Effector memory CD8-positive, alpha-beta T cell (primary cell): ENCODE measurements around the gene PLOD3.
"Not testable (repeated sequence)": the region's sequence is repeated elsewhere in the genome, so short reads cannot be mapped to it uniquely, and the experiment has no call there.

Source experiments
- ATAC-seq: fragments of 150-1000 bp; cut with Tn5 transposase; replicated peaks from 2 replicates; pipeline ENCODE4 v1.10.0; 2021; ENCODE audit warnings: mild to moderate bottlenecking, moderate library complexity
- DNase-seq, 3 experiments: peaks; one replicate each; pipeline ENCODE4 v3.0.0; 2021
- H3K27ac Mint-ChIP-seq, 2 donors: one replicate each; pipeline ENCODE4 v1.8.0; 2022; ENCODE audit warnings: mild to moderate bottlenecking in 2 of 2, mixed read lengths in 2 of 2, moderate library complexity in 2 of 2
- H3K27me3 Mint-ChIP-seq, 2 donors: one replicate each; pipeline ENCODE4 v1.8.0; 2022; ENCODE audit warnings: mixed read lengths in 2 of 2
- H3K36me3 Mint-ChIP-seq: one replicate; pipeline ENCODE4 v1.8.0; 2022; ENCODE audit warnings: mild to moderate bottlenecking, moderate library complexity, mixed read lengths; ENCODE audit not compliant: insufficient read depth
- H3K4me1 Mint-ChIP-seq, 2 donors: one replicate each; pipeline ENCODE4 v1.8.0; 2022; ENCODE audit warnings: low read depth in 2 of 2, mixed read lengths in 2 of 2
- H3K4me3 Mint-ChIP-seq, 2 donors: one replicate each; pipeline ENCODE4 v1.8.0; 2022; ENCODE audit warnings: mild to moderate bottlenecking in 2 of 2, mixed read lengths in 2 of 2, moderate library complexity in 2 of 2
- H3K9me3 Mint-ChIP-seq, 2 donors: one replicate each; pipeline ENCODE4 v1.8.0; 2022; ENCODE audit warnings: mixed read lengths in 2 of 2

PLOD3 gene

GRCh38 chr7:101212014-101212413 is 5.4 kb downstream of the PLOD3 start:
- H3K27me3 Mint-ChIP-seq: no peaks in the 10 kb centered on the region
- H3K36me3 Mint-ChIP-seq: peaks cover 35% of the 10 kb centered on the region
- ATAC-seq: no peak
- no peak overlapping the region for H3K4me3 Mint-ChIP-seq
- peaks cover 7 to 11% of the 10 kb centered on the region in 2 donors for H3K4me1 Mint-ChIP-seq
- no peak for DNase-seq
- no peak overlapping the region for H3K27ac Mint-ChIP-seq
- no peaks in the 10 kb centered on the region for H3K9me3 Mint-ChIP-seq

GRCh38 chr7:101211501-101211900 is 5.9 kb downstream of the PLOD3 start:
- no peak for ATAC-seq

GRCh38 chr7:101210143-101210542 is 7.2 kb downstream of the PLOD3 start:
- H3K9me3 Mint-ChIP-seq: no peaks in the 10 kb centered on the region
- ATAC-seq (no peak), DNase-seq (no peak)
- H3K27ac Mint-ChIP-seq: no peak overlapping the region
- H3K4me1 Mint-ChIP-seq: peaks cover 0 to 2% of the 10 kb centered on the region in 2 donors
- H3K36me3 Mint-ChIP-seq: peaks cover 27% of the 10 kb centered on the region
- H3K4me3 Mint-ChIP-seq: no peak overlapping the region
- H3K27me3 Mint-ChIP-seq: no peaks in the 10 kb centered on the region

More at GRCh38 chr7:101211501-101211900, 5.9 kb downstream of the PLOD3 start:
- DNase-seq: no peak
- no peaks in the 10 kb centered on the region for H3K27me3 Mint-ChIP-seq
- no peaks in the 10 kb centered on the region for H3K9me3 Mint-ChIP-seq
- peaks cover 5 to 7% of the 10 kb centered on the region in 2 donors for H3K4me1 Mint-ChIP-seq
- no peak overlapping the region for H3K4me3 Mint-ChIP-seq
- H3K27ac Mint-ChIP-seq: no peak overlapping the region
- H3K36me3 Mint-ChIP-seq: peaks cover 33% of the 10 kb centered on the region

GRCh38 chr7:101208794-101209193 is 8.6 kb downstream of the PLOD3 start:
- Mint-ChIP-seq H3K9me3 (no peaks in the 10 kb centered on the region), H3K4me1 (peaks cover 0 to 4% of the 10 kb centered on the region in 2 donors), H3K27me3 (no peaks in the 10 kb centered on the region), H3K36me3 (peaks cover 25% of the 10 kb centered on the region), H3K27ac (no peak overlapping the region), H3K4me3 (no peak overlapping the region)
- DNase-seq: no peak
- ATAC-seq: no peak

GRCh38 chr7:101207459-101207858 is 9.9 kb downstream of the PLOD3 start:
- Mint-ChIP-seq H3K4me3 (no peak overlapping the region), H3K4me1 (peaks cover 0 to 5% of the 10 kb centered on the region in 2 donors), H3K36me3 (peaks cover 21% of the 10 kb centered on the region), H3K27me3 (peaks cover 8 to 10% of the 10 kb centered on the region in 2 donors), H3K27ac (no peak overlapping the region), H3K9me3 (no peaks in the 10 kb centered on the region)
- DNase-seq (no peak), ATAC-seq (no peak)

- Mint-ChIP-seq H3K4me1 (peaks cover 0 to 5% of the 10 kb centered on the region in 2 donors), H3K9me3 (no peaks in the 10 kb centered on the region), H3K4me3 (no peak overlapping the region), H3K27me3 (peaks cover 12 to 18% of the 10 kb centered on the region in 2 donors), H3K27ac (no peak overlapping the region), H3K36me3 (peaks cover 21% of the 10 kb centered on the region)
- DNase-seq (no peak), ATAC-seq (no peak)
Observed at GRCh38 chr7:101206665-101207042, 10.7 kb downstream of the PLOD3 start.

GRCh38 chr7:101205901-101206664 is 11.3 kb downstream of the PLOD3 start:
- Mint-ChIP-seq H3K9me3 (no peaks in the 10 kb centered on the region), H3K4me1 (peaks cover 0 to 5% of the 10 kb centered on the region in 2 donors), H3K36me3 (peaks cover 21% of the 10 kb centered on the region), H3K27me3 (peaks cover 17 to 23% of the 10 kb centered on the region in 2 donors), H3K4me3 (no peak overlapping the region), H3K27ac (no peak overlapping the region)
- ATAC-seq (no peak), DNase-seq (no peak)

- Mint-ChIP-seq H3K4me3 (peak overlapping the region in 1 of 2 donors; percentile 5), H3K27ac (peak overlapping the region in 1 of 2 donors; percentile 15), H3K27me3 (peaks cover 29 to 42% of the 10 kb centered on the region in 2 donors)
- DNase-seq, H3K4me1 Mint-ChIP-seq, H3K9me3 Mint-ChIP-seq, H3K36me3 Mint-ChIP-seq, ATAC-seq: not testable (repeated sequence)
Observed at GRCh38 chr7:101203740-101204738, 13.3 kb downstream of the PLOD3 start.

GRCh38 chr7:101202603-101202918 is 14.8 kb downstream of the PLOD3 start:
- H3K4me1 Mint-ChIP-seq: peaks cover 0 to 10% of the 10 kb centered on the region in 2 donors
- H3K9me3 Mint-ChIP-seq: no peaks in the 10 kb centered on the region
- no peak for DNase-seq
- H3K36me3 Mint-ChIP-seq: no peaks in the 10 kb centered on the region
- no peak for ATAC-seq
- H3K27ac Mint-ChIP-seq: no peak overlapping the region
- peak overlapping the region; percentile 13 to 18 for H3K4me3 Mint-ChIP-seq
- H3K27me3 Mint-ChIP-seq: peaks cover 29 to 51% of the 10 kb centered on the region in 2 donors

- H3K4me1 Mint-ChIP-seq: peaks cover 0 to 10% of the 10 kb centered on the region in 2 donors
- H3K27ac Mint-ChIP-seq: no peak overlapping the region
- no peaks in the 10 kb centered on the region for H3K9me3 Mint-ChIP-seq
- no peaks in the 10 kb centered on the region for H3K36me3 Mint-ChIP-seq
- ATAC-seq (peak; percentile 41), DNase-seq (no peak)
- peaks cover 29 to 51% of the 10 kb centered on the region in 2 donors for H3K27me3 Mint-ChIP-seq
- peak overlapping the region; percentile 27 to 63 for H3K4me3 Mint-ChIP-seq
Observed at GRCh38 chr7:101201695-101202602, 15.4 kb downstream of the PLOD3 start.

GRCh38 chr7:101200862-101201599 is 16.4 kb downstream of the PLOD3 start, which contains the start of gene MOGAT3:
Gene MOGAT3 (minus strand): TSS chr7:101201036. CDS start chr7:101200854, 182 bp downstream.
- peak within 1 kb of the TSS; percentile 32 to 63 for H3K4me3 Mint-ChIP-seq
- peaks cover 0 to 7% of the 10 kb centered on the region in 2 donors for H3K4me1 Mint-ChIP-seq
- no peaks in the 10 kb centered on the region for H3K9me3 Mint-ChIP-seq
- no peak within 1 kb of the TSS for H3K27ac Mint-ChIP-seq
- H3K27me3 Mint-ChIP-seq: peaks cover 34 to 51% of the 10 kb centered on the region in 2 donors
- no peaks in the 10 kb centered on the region for H3K36me3 Mint-ChIP-seq
- ATAC-seq (no peak), DNase-seq (no peak)

- H3K36me3 Mint-ChIP-seq: no peaks in the 10 kb centered on the region
- no peaks in the 10 kb centered on the region for H3K9me3 Mint-ChIP-seq
- H3K4me1 Mint-ChIP-seq: peaks cover 0 to 7% of the 10 kb centered on the region in 2 donors
- ATAC-seq (no peak), DNase-seq (no peak)
- peaks cover 37 to 51% of the 10 kb centered on the region in 2 donors for H3K27me3 Mint-ChIP-seq
- H3K27ac Mint-ChIP-seq: no peak overlapping the region
- H3K4me3 Mint-ChIP-seq: peak overlapping the region in 1 of 2 donors; percentile 56
Observed at GRCh38 chr7:101200504-101200861, 16.9 kb downstream of the PLOD3 start.
